MM.1S (cell line): ENCODE measurements around the gene FGF11.

Experiments
- DNase-seq: peaks from one replicate; pipeline ENCODE4 v3.0.0-alpha.2; 2015
- H2AFZ ChIP-seq: fragments of 300-600 bp; sonication (generic); 2 replicates; pipeline ENCODE4 v1.6.0; 2016; ENCODE audit warnings: antibody characterized with exemption, low read length
- H3F3A ChIP-seq: fragments of 300-600 bp; sonication (generic); 2 replicates; pipeline ENCODE4 v1.6.1; 2016; ENCODE audit warnings: mild to moderate bottlenecking, antibody characterized with exemption, low read length, moderate library complexity, mixed read lengths; ENCODE audit not compliant: insufficient read depth
- H3K27ac ChIP-seq: fragments of 300-600 bp; sonication (generic); 2 replicates; pipeline ENCODE4 v1.5.1; 2016; ENCODE audit warnings: mild to moderate bottlenecking, low read length
- H3K27me3 ChIP-seq: fragments of 300-600 bp; sonication (generic); replicated peaks from 2 replicates; pipeline ENCODE4 v1.6.0; 2016; ENCODE audit warnings: low read length; ENCODE audit not compliant: insufficient read depth
- H3K36me3 ChIP-seq: fragments of 300-600 bp; sonication (generic); replicated peaks from 2 replicates; pipeline ENCODE4 v1.6.1; 2016; ENCODE audit warnings: mild to moderate bottlenecking, low read length, mixed read lengths; ENCODE audit not compliant: insufficient read depth
- H3K4me1 ChIP-seq: fragments of 300-600 bp; sonication (generic); 2 replicates; pipeline ENCODE4 v1.6.1; 2016; ENCODE audit warnings: low read length, mixed read lengths
- H3K4me2 ChIP-seq: fragments of 300-600 bp; sonication (generic); 2 replicates; pipeline ENCODE4 v1.6.0; 2016; ENCODE audit warnings: low read depth, low read length
- H3K4me3 ChIP-seq: fragments of 300-600 bp; sonication (generic); 2 replicates; pipeline ENCODE4 v1.5.1; 2016; ENCODE audit warnings: low read length, mixed read lengths
- H3K79me2 ChIP-seq: fragments of 300-600 bp; sonication (generic); 2 replicates; pipeline ENCODE4 v1.6.1; 2016; ENCODE audit warnings: mixed run types, low read length, mixed read lengths
- H3K9ac ChIP-seq: fragments of 300-600 bp; sonication (generic); 2 replicates; pipeline ENCODE4 v1.6.1; 2016; ENCODE audit warnings: low read length, mixed read lengths
- H3K9me2 ChIP-seq: fragments of 300-600 bp; sonication (generic); replicated peaks from 2 replicates; pipeline ENCODE4 v1.6.1; 2016; ENCODE audit warnings: mild to moderate bottlenecking, low read length, mixed read lengths; ENCODE audit not compliant: insufficient read depth
- H3K9me3 ChIP-seq: fragments of 300-600 bp; sonication (generic); replicated peaks from 2 replicates; pipeline ENCODE4 v1.6.1; 2016; ENCODE audit warnings: mild to moderate bottlenecking, low read length, mixed read lengths; ENCODE audit not compliant: insufficient read depth
- H4K20me1 ChIP-seq: fragments of 300-600 bp; sonication (generic); 2 replicates; pipeline ENCODE4 v1.6.1; 2016; ENCODE audit warnings: mild to moderate bottlenecking, low read length, moderate library complexity, mixed read lengths; ENCODE audit not compliant: insufficient read depth
- EZH2 ChIP-seq: fragments of 300-600 bp; sonication (generic); optimal IDR thresholded peaks from 2 replicates; pipeline ENCODE3; 2017; ENCODE audit warnings: low read depth, mild to moderate bottlenecking, antibody characterized with exemption, low read length, mixed read lengths
- EZH2phosphoT487 ChIP-seq: fragments of 300-600 bp; sonication (generic); IDR thresholded peaks from 2 replicates; pipeline ENCODE4 v1.6.1; 2018; ENCODE audit warnings: antibody characterized with exemption, low read length
- TF ChIP-seq, protein P1 (sequence below): fragments of 300-600 bp; sonication (generic); IDR thresholded peaks from 2 replicates; pipeline ENCODE4 v1.5.1; 2016; ENCODE audit warnings: antibody characterized with exemption, low read length, mixed read lengths

Gene FGF11

DNA sequence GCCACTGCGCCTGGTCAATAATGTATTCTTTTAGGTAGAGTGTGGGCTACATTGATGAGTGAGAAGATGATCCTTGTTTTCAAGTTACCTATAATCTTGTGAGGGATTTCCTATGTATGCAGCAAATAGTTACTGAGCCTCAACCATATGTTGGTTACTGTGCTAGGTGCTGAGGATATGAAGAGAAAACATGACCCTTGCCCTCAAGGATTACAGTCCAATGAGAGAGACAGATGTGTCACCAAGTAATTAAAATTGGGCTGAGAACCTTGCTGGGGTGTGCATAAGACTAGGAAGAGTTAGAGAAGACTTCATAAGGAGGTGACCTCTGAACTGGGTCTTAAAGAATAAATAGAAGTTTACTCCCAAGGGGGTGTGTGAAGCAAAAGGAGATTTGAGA lies 52.3 kb downstream of the FGF11 start:
- Histone ChIP-seq H3K36me3 (no peaks in the 10 kb centered on the region; the same call in 1 of the 2 replicates), H3K4me2 (no peak overlapping the region), H3K79me2 (peaks cover 98% of the 10 kb centered on the region), H3K27me3 (no peaks in the 10 kb centered on the region), H3K4me1 (peaks cover 5% of the 10 kb centered on the region), H3K4me3 (no peak overlapping the region), H2AFZ (no peak overlapping the region), H3F3A (no peaks in the 10 kb centered on the region), H3K9me2 (no peaks in the 10 kb centered on the region), H3K9me3 (no peaks in the 10 kb centered on the region), H4K20me1 (peaks cover 40% of the 10 kb centered on the region), H3K9ac (no peak overlapping the region), H3K27ac (no peak overlapping the region)
- DNase-seq, result no peak
- TF ChIP-seq EZH2 (no peak), EZH2phosphoT487 (no peak)
- TF ChIP-seq, protein P1, sequence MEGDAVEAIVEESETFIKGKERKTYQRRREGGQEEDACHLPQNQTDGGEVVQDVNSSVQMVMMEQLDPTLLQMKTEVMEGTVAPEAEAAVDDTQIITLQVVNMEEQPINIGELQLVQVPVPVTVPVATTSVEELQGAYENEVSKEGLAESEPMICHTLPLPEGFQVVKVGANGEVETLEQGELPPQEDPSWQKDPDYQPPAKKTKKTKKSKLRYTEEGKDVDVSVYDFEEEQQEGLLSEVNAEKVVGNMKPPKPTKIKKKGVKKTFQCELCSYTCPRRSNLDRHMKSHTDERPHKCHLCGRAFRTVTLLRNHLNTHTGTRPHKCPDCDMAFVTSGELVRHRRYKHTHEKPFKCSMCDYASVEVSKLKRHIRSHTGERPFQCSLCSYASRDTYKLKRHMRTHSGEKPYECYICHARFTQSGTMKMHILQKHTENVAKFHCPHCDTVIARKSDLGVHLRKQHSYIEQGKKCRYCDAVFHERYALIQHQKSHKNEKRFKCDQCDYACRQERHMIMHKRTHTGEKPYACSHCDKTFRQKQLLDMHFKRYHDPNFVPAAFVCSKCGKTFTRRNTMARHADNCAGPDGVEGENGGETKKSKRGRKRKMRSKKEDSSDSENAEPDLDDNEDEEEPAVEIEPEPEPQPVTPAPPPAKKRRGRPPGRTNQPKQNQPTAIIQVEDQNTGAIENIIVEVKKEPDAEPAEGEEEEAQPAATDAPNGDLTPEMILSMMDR, result no peak

DNA sequence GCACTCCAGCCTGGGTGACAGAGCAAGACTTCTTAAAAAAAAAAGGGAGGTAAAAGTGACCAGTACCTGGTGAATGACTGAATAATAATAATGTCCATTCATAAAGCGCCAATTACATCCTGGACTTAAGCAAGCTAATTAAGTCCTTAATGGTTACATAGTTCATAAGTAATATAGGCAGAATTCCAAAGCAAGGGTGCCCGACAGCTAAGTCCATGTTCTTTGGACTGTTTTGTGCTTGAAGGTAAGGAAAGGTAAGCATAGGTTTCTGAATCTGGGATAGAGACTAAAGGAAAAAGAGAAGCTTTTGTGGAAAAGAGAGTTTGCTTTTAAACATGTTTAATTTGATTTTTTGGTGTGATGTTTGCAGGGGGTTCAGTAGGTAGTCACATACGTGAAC lies 54.6 kb downstream of the FGF11 start:
- H3K79me2 ChIP-seq, result peaks cover 88% of the 10 kb centered on the region
- H3K27ac ChIP-seq, result no peak overlapping the region
- TF ChIP-seq EZH2, result no peak
- no peak for TF ChIP-seq EZH2phosphoT487
- TF ChIP-seq, protein P1, result no peak

More for the DNA sequence above, 54.6 kb downstream of the FGF11 start:
- Histone ChIP-seq H3K9me3 (no peaks in the 10 kb centered on the region), H3K36me3 (peaks cover 3% of the 10 kb centered on the region; the same call in 1 of the 2 replicates), H3K27me3 (no peaks in the 10 kb centered on the region), H3K9me2 (no peaks in the 10 kb centered on the region), H4K20me1 (peaks cover 35% of the 10 kb centered on the region), H3K4me2 (no peak overlapping the region), H3F3A (no peaks in the 10 kb centered on the region), H3K9ac (no peak overlapping the region), H2AFZ (no peak overlapping the region), H3K4me3 (no peak overlapping the region), H3K4me1 (no peaks in the 10 kb centered on the region)
- DNase-seq, result no peak
